Stimulated activated CD8-positive, alpha-beta memory T cell treated with anti-CD3 and anti-CD28 coated beads, Interleukin-15, amount 100 ng/mL, for 48 hours (primary cell): ENCODE measurements around the gene PRDM11.

Experiments used
- DNase-seq, 2 donors: peaks; one replicate each; pipeline ENCODE4 v3.0.0-alpha.2; 2020; ENCODE audit warnings: low read depth in 2 of 2

The PRDM11 gene

GRCh38 chr11:45209000-45209879, 62.8 kb downstream of the PRDM11 start:
- no peak for DNase-seq

GRCh38 chr11:45209891-45210699, 63.7 kb downstream of the PRDM11 start:
- no peak for DNase-seq

GRCh38 chr11:45210846-45211245, 64.4 kb downstream of the PRDM11 start:
- no peak for DNase-seq

- no peak for DNase-seq
These were observed 65.3 kb downstream of the PRDM11 start for GRCh38 chr11:45211732-45212131.

GRCh38 chr11:45212566-45213315, 66.3 kb downstream of the PRDM11 start:
- DNase-seq, result no peak

- DNase-seq, result no peak
These were observed 66.9 kb downstream of the PRDM11 start for GRCh38 chr11:45213316-45213665.

- DNase-seq, result no peak
These were observed 67.3 kb downstream of the PRDM11 start for GRCh38 chr11:45213717-45214116.

- no peak for DNase-seq
These were observed 68.8 kb downstream of the PRDM11 start for GRCh38 chr11:45215098-45215865.

GRCh38 chr11:45216031-45216430, 69.6 kb downstream of the PRDM11 start:
- DNase-seq, result no peak

GRCh38 chr11:45216901-45217300, 70.5 kb downstream of the PRDM11 start:
- DNase-seq, result no peak

- no peak for DNase-seq
These were observed 71.6 kb downstream of the PRDM11 start for GRCh38 chr11:45217991-45218390.

- DNase-seq, result no peak
These were observed 72.3 kb downstream of the PRDM11 start for GRCh38 chr11:45218705-45219104.

- DNase-seq, result no peak
These were observed 73.0 kb downstream of the PRDM11 start for GRCh38 chr11:45219411-45219810.

GRCh38 chr11:45223496-45223895, 77.1 kb downstream of the PRDM11 start:
- no peak for DNase-seq

- no peak for DNase-seq
These were observed 78.3 kb downstream of the PRDM11 start for GRCh38 chr11:45224766-45225165.

GRCh38 chr11:45225277-45225676, 78.8 kb downstream of the PRDM11 start:
- DNase-seq, result no peak

GRCh38 chr11:45225961-45226871, 79.8 kb downstream of the PRDM11 start:
- no peak for DNase-seq

GRCh38 chr11:45226901-45227300, 80.5 kb downstream of the PRDM11 start:
- DNase-seq, result no peak

GRCh38 chr11:45227836-45228235, 81.4 kb downstream of the PRDM11 start:
- DNase-seq, result no peak

GRCh38 chr11:45229401-45230020, 83.1 kb downstream of the PRDM11 start:
- DNase-seq, result no peak
